GM23338 (cell line): ENCODE measurements around the gene YBX3. TPM values are rescaled to one million over a fixed set of nuclear protein-coding genes. Genes with fewer than 3 reads are reported as not detected.

Source experiments
- ATAC-seq: fragments of 200-7000 bp; cut with Tn5 transposase; 3 replicates; pipeline ENCODE4 v1.9.1; 2020
- DNase-seq: peaks from one replicate; pipeline ENCODE4 v3.0.0-alpha.2; 2015; ENCODE audit warnings: low spot score
- H2AFZ ChIP-seq: fragments of 200-600 bp; sonication (generic); 2 replicates; pipeline ENCODE4 v1.8.0; 2016; ENCODE audit warnings: antibody characterized with exemption, mild to moderate bottlenecking, moderate library complexity
- H3F3A ChIP-seq: fragments of 200-600 bp; sonication (generic); replicated peaks from 2 replicates; pipeline ENCODE4 v1.8.0; 2017; ENCODE audit warnings: antibody characterized with exemption, mixed run types, low read depth
- H3K27ac ChIP-seq: fragments of 200-600 bp; sonication (generic); 2 replicates; pipeline ENCODE4 v1.6.1; 2016; ENCODE audit warnings: low read depth
- H3K27me3 ChIP-seq: fragments of 200-600 bp; sonication (generic); 2 replicates; pipeline ENCODE4 v1.8.0; 2016; ENCODE audit warnings: mild to moderate bottlenecking, mixed run types, moderate library complexity; ENCODE audit not compliant: insufficient read depth
- H3K36me3 ChIP-seq: fragments of 200-600 bp; sonication (generic); 2 replicates; pipeline ENCODE4 v1.8.0; 2016; ENCODE audit warnings: mild to moderate bottlenecking; ENCODE audit not compliant: insufficient read depth
- H3K4me1 ChIP-seq: fragments of 200-600 bp; sonication (generic); 2 replicates; pipeline ENCODE4 v1.8.0; 2016; ENCODE audit warnings: mild to moderate bottlenecking, moderate library complexity; ENCODE audit not compliant: insufficient read depth
- H3K4me2 ChIP-seq: fragments of 200-600 bp; sonication (generic); 2 replicates; pipeline ENCODE4 v1.7.1; 2017; ENCODE audit warnings: mixed run types
- H3K4me3 ChIP-seq: fragments of 200-600 bp; sonication (generic); 2 replicates; pipeline ENCODE4 v1.6.1; 2016; ENCODE audit warnings: mixed run types
- H3K79me2 ChIP-seq: fragments of 200-600 bp; sonication (generic); replicated peaks from 2 replicates; pipeline ENCODE4 v1.8.0; 2017; ENCODE audit warnings: mild to moderate bottlenecking; ENCODE audit not compliant: insufficient read depth
- H3K9me2 ChIP-seq: fragments of 200-600 bp; sonication (generic); 2 replicates; pipeline ENCODE4 v1.8.0; 2017; ENCODE audit not compliant: insufficient read depth
- H4K20me1 ChIP-seq: fragments of 200-600 bp; sonication (generic); replicated peaks from 2 replicates; pipeline ENCODE4 v1.8.0; 2017; ENCODE audit warnings: mild to moderate bottlenecking; ENCODE audit not compliant: insufficient read depth
- H3K27ac Mint-ChIP-seq: 2 replicates; pipeline ENCODE4 v1.8.0; 2020; ENCODE audit warnings: inconsistent platforms, mild to moderate bottlenecking, moderate library complexity, mixed read lengths
- H3K27me3 Mint-ChIP-seq: 3 replicates; pipeline ENCODE4 v1.8.0; 2022; ENCODE audit warnings: low read depth, mild to moderate bottlenecking, moderate library complexity, mixed read lengths, inconsistent platforms; ENCODE audit not compliant: insufficient read depth, poor library complexity
- H3K36me3 Mint-ChIP-seq: 3 replicates; pipeline ENCODE4 v1.8.0; 2021; ENCODE audit warnings: low read depth, mild to moderate bottlenecking, inconsistent platforms, moderate library complexity, mixed read lengths
- H3K4me1 Mint-ChIP-seq: 3 replicates; pipeline ENCODE4 v1.8.0; 2020; ENCODE audit warnings: mild to moderate bottlenecking, inconsistent platforms, mixed read lengths
- H3K4me3 Mint-ChIP-seq: 3 replicates; pipeline ENCODE4 v1.8.0; 2021; ENCODE audit warnings: moderate library complexity, mild to moderate bottlenecking, inconsistent platforms, mixed read lengths
- H3K9me3 Mint-ChIP-seq: 3 replicates; pipeline ENCODE4 v1.8.0; 2020; ENCODE audit warnings: moderate library complexity, mild to moderate bottlenecking, inconsistent platforms, mixed read lengths
- CTCF ChIP-seq, 2 experiments: fragments of 200-600 bp in 1 of 2; sonication (generic) in 1 of 2; conservative IDR thresholded peaks; 2 replicates each; pipeline versions ENCODE4 v1.5.1 to v1.6.1; 2016 to 2017; ENCODE audit warnings: antibody characterized with exemption in 2 of 2, low read depth in 2 of 2, mild to moderate bottlenecking in 2 of 2, moderate library complexity in 1 of 2
- NANOG ChIP-seq: IDR thresholded peaks from 2 replicates; pipeline ENCODE4 v1.6.1; 2016; ENCODE audit warnings: antibody characterized with exemption, borderline replicate concordance
- POLR2AphosphoS5 ChIP-seq: IDR thresholded peaks from 2 replicates; pipeline ENCODE4 v1.6.1; 2016; ENCODE audit warnings: antibody characterized with exemption, low read depth
- ZNF462 ChIP-seq: fragments of 250-450 bp; sonication (Bioruptor Pico); IDR thresholded peaks from 2 replicates; pipeline ENCODE4 v1.5.0; 2020; ENCODE audit warnings: mild to moderate bottlenecking, moderate library complexity
- polyA plus RNA-seq: library from polyadenylated mRNA; unstranded; fragments of >200 nt; fragmentation: Nextera tagmentation; extraction: Ambion mirVana; gene quantifications from 2 replicates; pipeline ENCODE4 v1.2.1, GENCODE V29; 2016
- total RNA-seq: library from RNA; depleted of rRNA; stranded (reverse); fragments of >200 nt; shearing (Covaris generic); gene quantifications from 2 replicates; pipeline ENCODE4 v1.2.3, GENCODE V29; 2014

YBX3 gene
- total and polyA plus RNA-seq, 2 experiments from 2014 or later, result 179 to 450 TPM

- no peaks in the 10 kb centered on the region for H3K79me2 ChIP-seq
- no peak overlapping the region for H3K27ac ChIP-seq
- H3K4me3 Mint-ChIP-seq, result no peak overlapping the region
- H3K4me1 Mint-ChIP-seq, result no peaks in the 10 kb centered on the region
- H3K36me3 ChIP-seq, result peaks cover 45% of the 10 kb centered on the region
- H3K36me3 Mint-ChIP-seq, result peaks cover 58% of the 10 kb centered on the region
- no peak overlapping the region for H3K4me3 ChIP-seq
- no peaks in the 10 kb centered on the region; the same call in 2 of the 3 replicates for H3K9me3 Mint-ChIP-seq
- H3K27me3 Mint-ChIP-seq, result no peaks in the 10 kb centered on the region
- H3K4me2 ChIP-seq, result no peak overlapping the region
- H3F3A ChIP-seq, result no peaks in the 10 kb centered on the region
- DNase-seq (no peak), ATAC-seq (no peak)
- no peaks in the 10 kb centered on the region for H3K27me3 ChIP-seq
- no peaks in the 10 kb centered on the region for H3K4me1 ChIP-seq
- TF ChIP-seq CTCF (conservative IDR thresholded peaks at IDR 0.05; ENCODE audit: low read depth in 2 of 2) (no peak), POLR2AphosphoS5 (no peak), ZNF462 (CRISPR knock-in tag) (no peak)
- no peaks in the 10 kb centered on the region for H3K9me2 ChIP-seq
- H4K20me1 ChIP-seq, result 0 out of 2 replicates have a peak, but pooled peaks cover 4% of the 10 kb centered on the region
- H3K27ac Mint-ChIP-seq, result no peak overlapping the region
- H2AFZ ChIP-seq, result no peak overlapping the region
Observed at GRCh38 chr12:10697862-10698261, 25.3 kb downstream of the YBX3 start.

GRCh38 chr12:10697156-10697555, 26.0 kb downstream of the YBX3 start:
- peaks cover 51% of the 10 kb centered on the region for H3K36me3 Mint-ChIP-seq
- H3K4me1 Mint-ChIP-seq, result peaks cover 2% of the 10 kb centered on the region; the same call in 2 of the 3 replicates
- Histone ChIP-seq H3K4me1 (no peaks in the 10 kb centered on the region), H3K79me2 (no peaks in the 10 kb centered on the region), H2AFZ (no peak overlapping the region), H3K4me3 (no peak overlapping the region), H3K4me2 (no peak overlapping the region), H3K27me3 (no peaks in the 10 kb centered on the region), H3K27ac (no peak overlapping the region), H3K36me3 (peaks cover 39% of the 10 kb centered on the region), H3F3A (no peaks in the 10 kb centered on the region), H4K20me1 (no peaks in the 10 kb centered on the region), H3K9me2 (no peaks in the 10 kb centered on the region)
- DNase-seq (no peak), ATAC-seq (no peak)
- H3K4me3 Mint-ChIP-seq, result no peak overlapping the region
- no peak overlapping the region for H3K27ac Mint-ChIP-seq
- H3K27me3 Mint-ChIP-seq, result no peaks in the 10 kb centered on the region
- H3K9me3 Mint-ChIP-seq, result no peaks in the 10 kb centered on the region; the same call in 2 of the 3 replicates
- TF ChIP-seq ZNF462 (CRISPR knock-in tag) (no peak), NANOG (no peak)
